Neuronal stem cell (in vitro differentiated cells): ENCODE results near the gene GRM8.

Experiments used
- DNase-seq: peaks from one replicate; pipeline ENCODE4 v3.0.0-alpha.2; 2013; ENCODE audit warnings: low spot score
- H2AFZ ChIP-seq: one replicate; pipeline ENCODE4 v1.6.1; 2013; ENCODE audit warnings: mild to moderate bottlenecking, low read length, inconsistent platforms
- H2AK5ac ChIP-seq: 2 replicates; pipeline ENCODE4 v1.6.1; 2013; ENCODE audit warnings: low read depth, mild to moderate bottlenecking, inconsistent platforms, low read length, moderate library complexity, mixed read lengths
- H2BK120ac ChIP-seq: 2 replicates; pipeline ENCODE4 v1.6.1; 2013; ENCODE audit warnings: low read depth, mild to moderate bottlenecking, inconsistent platforms, low read length, moderate library complexity, mixed read lengths
- H2BK12ac ChIP-seq: one replicate; pipeline ENCODE4 v1.6.1; 2013; ENCODE audit warnings: low read length, inconsistent platforms
- H2BK15ac ChIP-seq: 2 replicates; pipeline ENCODE4 v1.6.1; 2013; ENCODE audit warnings: mild to moderate bottlenecking, low read length, inconsistent platforms, mixed read lengths
- H2BK5ac ChIP-seq: one replicate; pipeline ENCODE4 v1.6.1; 2013; ENCODE audit warnings: inconsistent platforms, mild to moderate bottlenecking, low read length, moderate library complexity
- H3K14ac ChIP-seq: one replicate; pipeline ENCODE4 v1.6.1; 2013; ENCODE audit warnings: low read length, inconsistent platforms
- H3K18ac ChIP-seq: 2 replicates; pipeline ENCODE4 v1.6.1; 2013; ENCODE audit warnings: low read length, inconsistent platforms
- H3K23ac ChIP-seq: 2 replicates; pipeline ENCODE4 v1.6.1; 2013; ENCODE audit warnings: low read depth, mild to moderate bottlenecking, mixed read lengths, low read length, inconsistent platforms; ENCODE audit not compliant: poor library complexity
- H3K27ac ChIP-seq: replicated peaks from 3 replicates; pipeline ENCODE4 v1.5.1; 2013; ENCODE audit warnings: low read length, inconsistent platforms
- H3K27me3 ChIP-seq, 3 experiments: 2 replicates each; pipeline ENCODE4 v1.6.1; 2013; ENCODE audit warnings: low read length in 3 of 3, mild to moderate bottlenecking in 2 of 3, inconsistent platforms in 1 of 3, low read depth in 1 of 3, mixed read lengths in 1 of 3, moderate library complexity in 1 of 3; ENCODE audit not compliant: control insufficient read depth in 3 of 3, insufficient read depth in 3 of 3
- H3K36me3 ChIP-seq, 2 donors: replicated peaks in 1 of 2; 2 replicates each; pipeline ENCODE4 v1.6.1; 2013; ENCODE audit warnings: low read length in 2 of 2; ENCODE audit not compliant: control insufficient read depth in 2 of 2, insufficient read depth in 2 of 2
- H3K4ac ChIP-seq: 2 replicates; pipeline ENCODE4 v1.6.1; 2013; ENCODE audit warnings: inconsistent platforms, mild to moderate bottlenecking, low read length, moderate library complexity
- H3K4me1 ChIP-seq, 2 donors: 1 replicate in 1 of 2; 2 replicates in 1 of 2; pipeline ENCODE4 v1.6.1; 2013; ENCODE audit warnings: low read length in 2 of 2, low read depth in 1 of 2; ENCODE audit not compliant: control insufficient read depth in 2 of 2, insufficient read depth in 1 of 2
- H3K4me2 ChIP-seq: one replicate; pipeline ENCODE4 v1.6.1; 2013; ENCODE audit warnings: mild to moderate bottlenecking, low read length, inconsistent platforms; ENCODE audit not compliant: insufficient read depth, poor library complexity, severe bottlenecking
- H3K4me3 ChIP-seq, 2 donors: 2 replicates each; pipeline ENCODE4 v1.5.1; 2013; ENCODE audit warnings: low read length in 2 of 2, mild to moderate bottlenecking in 2 of 2, inconsistent platforms in 1 of 2, moderate library complexity in 1 of 2
- H3K79me1 ChIP-seq: one replicate; pipeline ENCODE4 v1.6.1; 2013; ENCODE audit warnings: low read depth, mild to moderate bottlenecking, inconsistent platforms, low read length, moderate library complexity
- H3K9ac ChIP-seq: one replicate; pipeline ENCODE4 v1.6.1; 2013; ENCODE audit warnings: mild to moderate bottlenecking, low read depth, low read length, inconsistent platforms; ENCODE audit not compliant: poor library complexity
- H3K9me3 ChIP-seq, 2 donors: replicated peaks in 1 of 2; 2 replicates each; pipeline versions ENCODE3 to v1.6.1; 2013; ENCODE audit warnings: low read length in 2 of 2, mild to moderate bottlenecking in 2 of 2, inconsistent platforms in 1 of 2, low read depth in 1 of 2, mixed read lengths in 1 of 2, moderate library complexity in 1 of 2; ENCODE audit not compliant: control insufficient read depth in 2 of 2, insufficient read depth in 1 of 2
- H4K8ac ChIP-seq: one replicate; pipeline ENCODE4 v1.6.1; 2013; ENCODE audit warnings: low read depth, mild to moderate bottlenecking, inconsistent platforms, low read length, moderate library complexity
- H4K91ac ChIP-seq: one replicate; pipeline ENCODE4 v1.6.1; 2013; ENCODE audit warnings: low read length, low read depth, mild to moderate bottlenecking, inconsistent platforms; ENCODE audit not compliant: poor library complexity
- WGBS, 2 donors: extraction: QIAGEN DNeasy Blood & Tissue Kit; methylation state at CpG; one replicate each; pipeline ENCODE4 v1.1.7; 2013; ENCODE audit warnings: missing lambda C conversion rate in 2 of 2, mixed read lengths in 1 of 2; ENCODE audit not compliant: insufficient read length in 2 of 2, insufficient replicate concordance in 1 of 2; ENCODE audit errors: extremely low coverage in 2 of 2; 5-methylcytosine and 5-hydroxymethylcytosine counted together

The GRM8 gene

DNA sequence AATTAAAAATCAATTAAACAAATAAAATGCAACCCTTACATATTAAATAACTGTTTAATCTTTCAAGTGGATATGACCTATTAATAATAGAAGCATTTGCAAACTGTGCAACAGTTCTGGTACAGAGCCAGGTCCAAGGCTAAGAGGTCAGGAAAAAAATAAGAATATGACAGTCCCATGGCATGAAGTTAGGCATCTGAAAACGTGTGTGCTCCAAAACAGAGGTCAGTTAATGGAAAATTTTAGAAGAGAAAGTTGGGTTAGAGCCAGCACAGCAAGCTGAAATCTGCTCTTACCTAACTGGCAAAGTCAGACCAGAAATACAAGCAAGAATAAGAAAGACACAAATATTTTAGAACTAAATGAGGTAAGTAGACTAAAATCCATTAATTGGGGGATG lies 757.7 kb downstream of the GRM8 start:
- Histone ChIP-seq H3K9ac (no peak overlapping the region), H2AK5ac (no peak overlapping the region), H3K79me1 (no peaks in the 10 kb centered on the region), H3K23ac (no peak overlapping the region), H4K91ac (no peak overlapping the region), H3K18ac (no peak overlapping the region), H3K27ac (no peak overlapping the region), H2BK5ac (no peak overlapping the region), H3K14ac (no peak overlapping the region), H2BK120ac (no peak overlapping the region), H3K4ac (no peak overlapping the region), H2BK12ac (no peak overlapping the region), H3K27me3 (no peaks in the 10 kb centered on the region), H3K4me1 (no peaks in the 10 kb centered on the region), H2BK15ac (no peak overlapping the region), H4K8ac (no peak overlapping the region), H3K9me3 (no peaks in the 10 kb centered on the region), H2AFZ (no peak overlapping the region), H3K4me2 (no peak overlapping the region), H3K4me3 (no peak overlapping the region), H3K36me3 (no peaks in the 10 kb centered on the region)
- no CpG with 5 or more reads among the region's 1 CpG for WGBS, 2 donors
- no peak for DNase-seq

DNA sequence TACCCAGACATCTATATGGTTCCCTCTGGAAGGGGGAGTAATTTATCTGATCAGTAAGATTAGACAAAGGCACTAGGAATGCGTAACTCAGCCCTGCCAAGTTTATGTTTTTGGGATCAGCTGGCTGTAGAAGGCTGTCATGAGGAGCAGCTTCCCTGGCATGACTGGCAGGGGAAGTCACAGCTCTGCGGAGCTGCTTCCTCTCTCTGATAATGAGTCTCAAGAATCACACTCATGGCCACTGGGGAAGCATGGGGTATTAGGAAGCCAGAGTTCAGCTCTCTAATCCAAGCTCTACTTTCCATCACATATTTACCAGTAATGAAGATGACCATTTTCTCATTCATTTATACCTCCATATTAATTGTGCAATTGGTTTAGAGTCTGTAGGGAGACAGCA lies 758.9 kb downstream of the GRM8 start:
- Histone ChIP-seq H4K91ac (no peak overlapping the region), H3K27me3 (no peaks in the 10 kb centered on the region), H3K23ac (no peak overlapping the region), H4K8ac (no peak overlapping the region), H3K18ac (no peak overlapping the region), H3K4me2 (no peak overlapping the region), H3K79me1 (no peaks in the 10 kb centered on the region), H2BK5ac (no peak overlapping the region), H3K9ac (no peak overlapping the region), H3K4me3 (no peak overlapping the region), H2BK120ac (no peak overlapping the region), H2AFZ (no peak overlapping the region), H2BK12ac (no peak overlapping the region), H3K36me3 (no peaks in the 10 kb centered on the region), H2BK15ac (no peak overlapping the region), H3K4me1 (no peaks in the 10 kb centered on the region), H3K4ac (no peak overlapping the region), H3K9me3 (no peaks in the 10 kb centered on the region), H3K27ac (no peak overlapping the region), H2AK5ac (no peak overlapping the region), H3K14ac (no peak overlapping the region)
- no peak for DNase-seq
- no CpG with 5 or more reads among the region's 2 CpGs for WGBS, 2 donors

DNA sequence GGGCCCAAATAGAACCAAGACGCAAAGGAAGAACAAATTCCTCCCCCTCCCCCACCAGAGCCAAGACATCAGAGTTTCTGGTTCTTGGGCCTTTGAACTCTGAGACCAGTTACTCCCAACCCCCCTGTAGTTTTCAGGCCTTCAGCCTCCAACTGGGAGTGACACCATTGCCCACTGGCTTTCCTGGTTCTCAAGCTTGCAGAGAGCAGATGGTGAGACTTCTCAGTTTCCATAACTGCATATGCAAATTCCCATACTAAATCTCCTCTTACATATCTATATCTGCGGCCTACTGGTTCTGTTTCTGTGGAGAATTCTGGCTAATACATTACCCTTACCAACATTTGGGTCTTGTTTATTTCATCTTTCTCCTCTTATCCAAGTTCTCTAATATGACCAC lies 762.9 kb downstream of the GRM8 start:
- no peak overlapping the region for H2AFZ ChIP-seq
- no peak overlapping the region for H3K4me3 ChIP-seq
- no peak overlapping the region for H3K9ac ChIP-seq
- no peaks in the 10 kb centered on the region for H3K27me3 ChIP-seq
- no peak overlapping the region for H4K91ac ChIP-seq
- no peak overlapping the region for H2BK5ac ChIP-seq
- no peak overlapping the region for H4K8ac ChIP-seq
- no peak overlapping the region for H2BK15ac ChIP-seq
- no peak overlapping the region for H2AK5ac ChIP-seq
- H3K9me3 ChIP-seq, result no peaks in the 10 kb centered on the region
- no peak overlapping the region for H3K4ac ChIP-seq
- H3K14ac ChIP-seq, result no peak overlapping the region
- H3K27ac ChIP-seq, result no peak overlapping the region
- no CpG with 5 or more reads among the region's 2 CpGs for WGBS, 2 donors
- no peak overlapping the region for H3K4me2 ChIP-seq
- H2BK120ac ChIP-seq, result no peak overlapping the region
- H3K23ac ChIP-seq, result no peak overlapping the region
- no peaks in the 10 kb centered on the region for H3K79me1 ChIP-seq
- no peaks in the 10 kb centered on the region for H3K4me1 ChIP-seq
- no peak overlapping the region for H2BK12ac ChIP-seq
- no peak overlapping the region for H3K18ac ChIP-seq
- H3K36me3 ChIP-seq, result no peaks in the 10 kb centered on the region
- DNase-seq, result no peak

DNA sequence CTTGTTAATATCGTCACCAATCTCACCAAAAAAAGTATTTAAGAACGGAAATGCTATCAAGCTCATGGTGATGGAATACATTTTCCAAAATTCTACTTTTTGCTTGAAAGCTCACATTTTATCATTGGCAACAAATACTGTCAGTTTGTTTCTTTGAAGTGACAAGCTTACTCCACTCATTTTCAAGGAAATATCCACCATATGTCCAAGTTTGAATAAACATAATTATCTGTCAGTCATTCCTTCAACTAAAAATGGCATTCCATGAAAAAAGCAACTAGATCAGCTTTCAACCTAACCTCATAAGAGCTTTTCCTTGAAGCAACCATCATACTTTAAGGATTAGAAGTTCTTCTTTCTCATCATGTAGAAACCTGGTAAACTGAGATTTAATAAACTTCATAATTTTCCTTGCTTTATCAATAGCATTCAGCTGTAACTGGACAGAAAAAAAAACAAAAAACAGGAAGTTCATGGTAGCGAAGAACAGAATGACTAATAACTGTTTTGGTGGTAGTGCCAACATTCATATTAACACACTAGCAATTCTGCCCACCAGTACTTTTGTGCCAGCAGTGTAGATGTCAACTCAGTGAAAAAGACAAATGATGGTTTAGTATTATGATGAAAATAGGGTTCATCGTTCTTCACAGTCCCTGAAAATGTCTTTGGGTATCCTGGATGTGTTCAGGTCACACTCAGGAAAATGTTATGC lies 764.9 kb downstream of the GRM8 start:
- Histone ChIP-seq H2AK5ac (no peak overlapping the region), H3K27ac (no peak overlapping the region), H3K18ac (no peak overlapping the region), H3K4ac (no peak overlapping the region), H3K27me3 (no peaks in the 10 kb centered on the region), H3K36me3 (no peaks in the 10 kb centered on the region), H4K91ac (no peak overlapping the region), H2BK15ac (no peak overlapping the region), H3K4me2 (no peak overlapping the region), H2BK120ac (no peak overlapping the region), H3K23ac (no peak overlapping the region), H2BK12ac (no peak overlapping the region), H2AFZ (no peak overlapping the region), H3K14ac (no peak overlapping the region), H3K9me3 (no peaks in the 10 kb centered on the region), H3K4me3 (no peak overlapping the region), H3K9ac (no peak overlapping the region), H3K4me1 (no peaks in the 10 kb centered on the region), H2BK5ac (no peak overlapping the region), H3K79me1 (no peaks in the 10 kb centered on the region), H4K8ac (no peak overlapping the region)
- WGBS, 2 donors, result no CpG with 5 or more reads among the region's 4 CpGs
- DNase-seq, result no peak
